ENCODE measurements around the gene ZNF792.
"Not testable (repeated sequence)": the region's sequence is repeated elsewhere in the genome, so short reads cannot be mapped to it uniquely, and the experiment has no call there.

ZNF792 gene

GRCh38 chr19:34963573-34964406, at the start of gene ZNF792:
TSS of gene ZNF792 (minus strand) at chr19:34964229. CDS start at chr19:34963662, 567 bp downstream.
- peak; percentile 48 for DNase-seq

DNA sequence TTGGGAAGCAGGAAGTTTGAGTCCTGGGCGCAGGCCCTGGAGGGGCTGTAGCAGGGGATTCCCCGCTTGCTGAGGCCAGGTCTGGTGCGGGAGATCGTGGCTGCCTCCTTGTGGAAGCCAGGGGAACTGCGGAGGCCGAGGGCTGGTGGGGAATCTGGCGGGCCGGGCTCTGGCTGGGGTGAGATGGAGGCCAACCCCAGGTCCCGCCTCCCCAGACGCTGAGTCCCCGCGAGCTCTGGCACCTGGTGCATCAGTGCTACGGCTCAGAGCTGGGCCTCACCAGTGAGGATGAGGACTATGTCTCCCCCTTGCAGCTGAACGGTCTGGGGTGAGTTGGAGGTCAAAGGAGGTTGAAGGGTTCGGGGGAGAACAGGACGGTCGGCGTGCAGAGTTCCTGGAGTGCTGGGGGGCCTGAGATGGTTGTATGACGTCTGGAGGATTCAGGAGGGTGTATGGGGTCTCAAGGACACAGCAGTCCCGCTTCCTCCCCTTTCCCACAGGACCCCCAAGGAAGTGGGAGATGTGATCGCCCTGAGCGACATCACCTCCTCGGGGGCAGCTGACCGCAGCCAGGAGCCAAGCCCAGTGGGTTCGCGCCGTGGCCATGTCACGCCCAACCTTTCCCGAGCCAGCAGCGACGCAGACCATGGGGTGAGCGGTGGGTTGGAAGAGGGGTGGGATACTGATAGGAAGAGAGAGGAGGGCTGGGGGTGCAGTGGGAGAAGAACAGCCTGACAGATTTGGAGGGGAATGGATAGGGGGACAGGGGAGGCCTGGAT, 49.2 kb upstream of the ZNF792 start:
- peak; percentile 77 for DNase-seq

DNA sequence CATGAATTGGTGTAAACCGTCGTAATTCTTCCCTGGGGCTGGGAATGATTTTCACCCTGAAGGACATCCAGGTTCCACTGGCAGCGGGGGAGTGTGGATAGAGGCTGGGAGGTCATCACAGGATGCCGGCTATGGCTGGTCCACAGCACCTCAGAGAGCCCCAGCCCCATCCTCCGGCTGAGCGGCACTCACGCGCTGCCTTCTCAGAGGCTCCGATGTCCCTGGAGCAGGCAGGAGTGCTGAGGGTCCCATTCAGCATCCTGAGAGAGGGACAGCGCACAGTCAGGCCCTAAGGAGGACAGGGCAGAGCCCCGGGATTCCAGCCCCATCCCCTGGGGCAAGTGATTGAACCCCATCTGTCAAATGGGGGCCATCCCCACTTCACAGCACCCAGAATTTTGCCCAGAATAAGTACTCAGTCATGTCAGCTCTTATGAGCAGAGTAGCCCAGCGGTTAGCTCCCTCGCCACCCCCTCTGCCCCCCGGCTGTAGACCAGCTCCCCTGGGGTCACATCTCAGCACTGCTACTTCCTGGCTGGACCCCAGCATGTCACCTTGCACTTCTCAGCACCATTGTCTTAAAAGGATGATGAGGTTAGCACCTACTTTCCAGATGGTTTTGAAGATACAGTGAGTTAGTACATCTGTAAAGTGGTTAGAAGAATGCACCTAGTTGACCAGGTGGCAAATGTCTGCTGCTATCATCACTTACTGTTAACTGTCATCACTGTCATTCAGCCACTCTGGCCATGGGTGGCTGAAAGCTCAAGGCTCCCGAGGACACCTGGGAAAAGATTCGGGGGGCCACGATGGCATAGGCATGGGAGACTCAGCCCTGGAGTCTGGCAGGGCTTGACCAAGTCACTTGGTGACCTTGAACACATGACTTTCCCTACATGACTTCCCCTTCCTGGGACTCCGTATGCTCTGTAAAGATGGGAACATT, 48.0 kb upstream of the ZNF792 start:
- DNase-seq: no peak

- DNase-seq: no peak
Observed at GRCh38 chr19:35011091-35011689, 47.2 kb upstream of the ZNF792 start.

DNA sequence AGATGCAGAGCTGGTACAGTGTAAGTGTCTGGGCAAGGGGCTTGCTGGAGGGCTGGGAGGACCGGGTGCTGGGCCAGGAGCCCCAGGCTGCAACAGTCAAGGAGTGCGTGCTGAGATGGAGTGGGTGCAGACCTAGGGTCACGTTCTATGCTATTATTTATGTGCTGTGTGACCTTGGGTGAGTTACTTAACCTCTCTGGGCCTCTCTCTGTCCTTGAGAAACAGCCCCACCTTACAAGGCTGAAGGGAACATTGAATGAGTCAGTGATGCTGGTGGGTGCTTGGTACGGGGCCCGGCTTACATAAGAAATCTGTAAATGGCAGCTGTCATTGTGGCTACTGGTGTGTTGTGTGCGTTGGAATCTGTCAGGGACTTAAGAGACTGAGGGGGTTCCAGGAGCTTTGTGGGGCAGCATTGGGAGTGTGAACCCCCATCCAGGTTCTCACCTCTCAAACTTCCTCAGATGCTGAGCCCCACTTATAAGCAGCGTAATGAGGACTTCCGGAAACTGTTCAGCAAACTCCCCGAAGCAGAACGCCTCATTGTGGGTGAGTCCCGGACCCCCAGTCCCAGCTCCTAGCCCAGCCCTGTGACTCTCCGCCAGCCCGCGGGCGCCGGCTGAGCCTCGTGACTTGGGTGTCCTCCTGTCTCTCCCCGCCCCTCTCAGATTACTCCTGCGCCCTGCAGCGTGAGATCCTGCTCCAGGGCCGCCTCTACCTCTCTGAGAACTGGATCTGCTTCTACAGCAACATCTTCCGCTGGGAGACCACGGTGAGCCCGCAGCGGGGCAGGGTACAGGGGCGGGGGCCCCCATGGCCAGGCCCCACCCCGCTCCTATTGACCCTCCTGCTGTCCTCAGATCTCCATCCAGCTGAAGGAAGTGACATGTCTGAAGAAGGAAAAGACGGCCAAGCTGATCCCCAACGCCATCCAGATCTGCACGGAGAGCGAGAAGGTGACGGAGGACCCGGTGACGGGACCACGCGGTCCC, 45.7 kb upstream of the ZNF792 start:
- DNase-seq: no peak

GRCh38 chr19:35008891-35009341, 44.9 kb upstream of the ZNF792 start:
- no peak for DNase-seq

DNA sequence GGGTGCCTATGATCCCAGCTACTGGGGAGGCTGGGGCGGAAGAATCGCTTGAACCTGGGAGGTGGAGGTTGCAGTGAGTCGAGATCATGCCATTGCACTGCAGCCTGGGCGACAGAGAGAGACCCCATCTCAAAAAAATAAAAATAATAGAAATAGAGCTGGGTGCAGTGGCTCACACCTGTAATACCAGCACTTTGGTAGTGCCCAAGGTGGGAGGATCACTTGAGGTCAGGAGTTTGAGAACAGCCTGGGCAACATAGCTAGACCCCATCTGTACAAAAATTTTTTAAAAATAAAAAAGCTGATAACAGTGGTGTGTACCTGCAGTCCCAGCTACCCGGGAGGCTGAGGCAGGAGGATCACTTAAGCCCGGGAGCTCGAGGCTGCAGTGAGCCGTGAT, 43.4 kb upstream of the ZNF792 start:
- DNase-seq: not testable (repeated sequence)

- no peak for DNase-seq
Observed at GRCh38 chr19:35006999-35007365, 43.0 kb upstream of the ZNF792 start.

- DNase-seq: no peak
Observed at GRCh38 chr19:35006342-35006998, 42.4 kb upstream of the ZNF792 start.

DNA sequence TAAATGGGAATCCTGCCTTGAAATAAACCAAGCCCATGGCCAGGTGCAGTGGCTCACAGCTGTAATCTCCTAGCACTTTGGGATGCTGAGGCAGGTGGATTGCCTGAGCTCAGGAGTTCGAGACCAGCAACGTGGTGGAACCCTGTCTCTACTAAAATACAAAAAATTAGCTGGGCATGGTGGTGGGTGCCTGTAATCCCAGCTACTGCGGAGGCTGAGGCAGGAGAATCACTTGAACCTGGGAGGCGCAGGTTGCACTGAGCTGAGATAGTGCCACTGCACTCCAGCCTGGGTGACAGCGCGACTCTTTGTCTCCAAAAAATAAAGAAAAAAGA, 41.9 kb upstream of the ZNF792 start:
- not testable (repeated sequence) for DNase-seq

- no peak for DNase-seq
Observed at GRCh38 chr19:35005256-35005977, 41.4 kb upstream of the ZNF792 start.

DNA sequence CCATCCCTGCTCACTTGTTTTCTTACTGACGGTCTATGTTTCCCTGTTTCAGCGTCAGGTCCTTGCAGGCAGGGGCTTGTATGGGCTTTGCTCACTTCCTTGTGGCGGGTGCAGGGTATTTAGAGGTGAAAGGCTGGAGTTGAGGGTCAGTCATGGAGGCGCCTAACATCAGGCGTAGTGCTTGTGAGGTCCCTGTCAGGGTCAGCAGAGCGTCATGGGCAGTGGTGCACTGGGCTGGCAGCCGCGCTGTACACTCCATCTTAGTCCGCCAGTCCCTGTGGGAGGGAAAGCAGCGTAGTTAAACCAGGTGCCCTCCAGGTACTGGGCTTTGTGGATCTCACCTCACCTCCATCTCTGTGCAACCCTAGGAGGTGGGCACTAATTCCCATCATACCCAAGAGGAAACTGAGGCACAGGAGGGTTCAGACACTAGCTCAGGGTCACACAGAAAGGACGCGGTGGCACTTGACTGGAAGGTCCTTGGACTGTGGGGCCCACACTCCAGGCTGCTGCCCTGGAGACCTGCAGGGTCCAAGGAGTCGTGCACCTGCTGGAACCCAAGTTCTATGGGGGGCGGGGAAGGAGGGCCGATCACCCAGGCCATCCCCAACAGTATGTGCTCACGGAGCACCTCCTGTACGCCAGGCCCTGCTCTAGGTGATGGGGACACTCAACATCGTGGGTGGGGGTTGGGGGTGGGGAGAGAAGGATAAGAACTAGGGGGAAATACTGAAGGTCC, 40.7 kb upstream of the ZNF792 start:
- no peak for DNase-seq

- DNase-seq: no peak
Observed at GRCh38 chr19:35002037-35002535, 38.1 kb upstream of the ZNF792 start.

DNA sequence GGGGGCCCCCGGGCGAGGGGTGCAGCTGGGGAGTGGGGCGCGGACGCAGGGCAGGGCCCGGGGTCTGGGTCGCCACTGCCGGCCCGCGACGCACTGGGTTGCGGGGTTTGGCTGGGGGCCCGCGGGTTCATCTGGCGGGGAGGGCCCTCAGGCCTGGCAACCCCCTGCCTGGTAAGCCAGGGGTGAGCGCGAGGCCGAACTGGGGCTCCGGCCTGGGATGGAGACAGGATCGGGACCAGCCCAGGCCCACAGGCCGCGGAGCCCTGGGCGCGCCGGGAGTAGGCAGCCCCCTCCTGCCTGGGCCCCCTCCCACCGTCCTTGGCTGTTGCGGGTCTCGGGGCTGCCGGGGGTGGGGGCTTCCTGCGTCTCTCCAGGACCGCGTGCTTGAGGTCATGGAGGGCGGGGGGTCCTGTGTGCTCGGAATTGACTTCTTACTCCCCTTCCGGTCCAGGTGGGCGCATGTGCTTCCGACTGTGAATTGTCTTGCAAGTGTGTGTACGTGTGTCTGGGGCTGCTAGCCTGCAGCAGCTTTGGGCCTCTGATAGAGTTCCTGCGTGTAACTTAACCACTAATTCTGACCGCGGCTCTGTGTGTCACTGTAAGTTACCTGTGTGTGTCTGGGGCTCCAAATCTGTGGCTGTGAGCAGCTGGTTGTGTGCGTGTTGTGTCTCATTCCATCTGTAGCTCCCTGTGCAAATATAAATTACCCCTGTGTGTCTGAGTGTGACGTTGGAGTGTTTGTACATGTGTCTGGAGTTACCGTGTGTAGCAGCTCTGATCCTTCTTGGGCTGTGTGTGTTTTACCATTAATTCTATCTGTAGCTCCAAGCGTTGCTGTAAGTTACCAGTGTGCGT, 36.8 kb upstream of the ZNF792 start:
- DNase-seq: peak; percentile 59

- DNase-seq: no peak
Observed at GRCh38 chr19:35000338-35000646, 36.3 kb upstream of the ZNF792 start.

DNA sequence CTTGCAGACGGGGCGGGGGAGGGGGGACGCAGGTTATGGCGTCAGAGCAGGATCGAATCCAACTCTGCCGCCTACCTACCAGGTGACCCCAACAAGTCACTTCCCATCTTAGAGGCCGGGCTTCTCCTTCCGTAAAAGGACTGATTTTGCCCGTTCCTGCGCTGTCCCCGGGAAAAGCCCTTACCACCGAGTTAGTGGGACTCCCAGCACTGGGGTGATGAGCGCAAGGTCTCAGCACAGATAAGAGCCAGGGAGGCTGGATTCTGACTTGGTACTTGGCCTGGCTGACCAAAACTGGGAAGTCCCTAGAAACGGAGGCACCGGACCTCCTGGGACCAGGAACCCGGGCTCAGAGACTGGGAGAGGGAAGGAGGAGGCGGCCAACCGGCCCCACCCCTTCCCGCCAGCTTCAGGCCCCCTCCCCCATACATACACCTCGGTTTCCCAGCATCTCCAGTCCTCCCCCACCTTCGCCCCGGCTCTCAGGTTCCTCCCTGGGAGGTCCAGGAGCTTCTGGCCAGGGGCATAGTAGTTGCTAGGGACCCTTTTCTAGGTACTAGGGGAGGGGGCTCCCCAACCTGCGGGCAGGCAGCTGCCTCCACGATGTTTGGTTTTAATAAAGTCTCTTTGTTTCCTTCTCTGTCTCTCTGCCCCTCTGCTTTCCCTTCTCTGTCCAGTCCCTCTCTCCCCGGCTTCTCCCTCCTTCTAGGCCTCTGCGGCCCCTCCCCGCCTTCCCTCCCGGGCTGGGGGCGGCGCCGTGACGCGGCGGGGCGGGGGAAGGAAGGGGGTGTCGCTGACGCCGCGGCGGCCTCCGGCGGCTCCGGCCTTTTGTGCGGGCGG, 35.7 kb upstream of the ZNF792 start, which contains the start of gene GRAMD1A:
Gene GRAMD1A, plus strand, starts transcription at position 826 of the 840 bp plus-strand sequence. CDS start 156 bp downstream, outside the sequence.
- peak; percentile 74 for DNase-seq

All from activated CD4-positive, alpha-beta T cell treated with anti-CD3 and anti-CD28 coated beads, Interleukin-2, amount 50 U/mL, for 16 hours (primary cell).